Rectal smooth muscle tissue (tissue), 1 donor: Measurements from ENCODE around the gene LTBP3.
"Not testable (repeated sequence)": the region's sequence is repeated elsewhere in the genome, so short reads cannot be mapped to it uniquely, and the experiment has no call there.

Experiments
- H3K27ac ChIP-seq: one replicate; pipeline ENCODE4 v1.7.0; 2013; ENCODE audit warnings: low read depth, low read length, inconsistent platforms
- H3K27me3 ChIP-seq: one replicate; pipeline ENCODE4 v1.7.0; 2013; ENCODE audit warnings: low read length; ENCODE audit not compliant: control insufficient read depth, insufficient read depth
- H3K36me3 ChIP-seq: one replicate; pipeline ENCODE4 v1.7.0; 2013; ENCODE audit warnings: low read length; ENCODE audit not compliant: control insufficient read depth, insufficient read depth
- H3K4me1 ChIP-seq: one replicate; pipeline ENCODE4 v1.7.0; 2013; ENCODE audit warnings: low read length; ENCODE audit not compliant: control insufficient read depth, insufficient read depth
- H3K4me3 ChIP-seq: one replicate; pipeline ENCODE4 v1.7.0; 2013; ENCODE audit warnings: low read length
- H3K9ac ChIP-seq: one replicate; pipeline ENCODE4 v1.7.0; 2013; ENCODE audit warnings: low read length

Gene LTBP3

GRCh38 chr11:65529475-65530156 lies 28.5 kb downstream of the LTBP3 start:
- Histone ChIP-seq H3K27me3 (no peaks in the 10 kb centered on the region), H3K4me1 (peaks cover 10% of the 10 kb centered on the region), H3K9ac (no peak overlapping the region), H3K36me3 (peaks cover 23% of the 10 kb centered on the region), H3K27ac (no peak overlapping the region), H3K4me3 (no peak overlapping the region)

GRCh38 chr11:65528819-65529350 lies 29.3 kb downstream of the LTBP3 start:
- Histone ChIP-seq H3K36me3 (peaks cover 23% of the 10 kb centered on the region), H3K9ac (no peak overlapping the region), H3K27ac (no peak overlapping the region), H3K27me3 (no peaks in the 10 kb centered on the region), H3K4me3 (no peak overlapping the region), H3K4me1 (peaks cover 16% of the 10 kb centered on the region)

GRCh38 chr11:65526744-65527143 lies 31.4 kb downstream of the LTBP3 start:
- Histone ChIP-seq H3K27ac (no peak overlapping the region), H3K4me3 (no peak overlapping the region), H3K36me3 (peaks cover 14% of the 10 kb centered on the region), H3K27me3 (no peaks in the 10 kb centered on the region), H3K4me1 (peaks cover 17% of the 10 kb centered on the region), H3K9ac (no peak overlapping the region)

- H3K4me1 ChIP-seq, result peaks cover 17% of the 10 kb centered on the region
- H3K27ac ChIP-seq, result peak overlapping the region; percentile 87
- peak overlapping the region; percentile 93 for H3K9ac ChIP-seq
- no peaks in the 10 kb centered on the region for H3K27me3 ChIP-seq
- H3K36me3 ChIP-seq, result peaks cover 12% of the 10 kb centered on the region
- peak overlapping the region; percentile 94 for H3K4me3 ChIP-seq
Measured at GRCh38 chr11:65525546-65526480, 32.3 kb downstream of the LTBP3 start.

- H3K9ac ChIP-seq, result peak within 1 kb of the TSS; percentile 93
- H3K36me3 ChIP-seq, result peaks cover 4% of the 10 kb centered on the region
- peak within 1 kb of the TSS; percentile 87 for H3K27ac ChIP-seq
- no peaks in the 10 kb centered on the region for H3K27me3 ChIP-seq
- peaks cover 17% of the 10 kb centered on the region for H3K4me1 ChIP-seq
- H3K4me3 ChIP-seq, result peak within 1 kb of the TSS; percentile 94
Measured at GRCh38 chr11:65524741-65525545, 33.2 kb downstream of the LTBP3 start, which contains the start of gene SCYL1. TSS of gene SCYL1 (plus strand) at chr11:65525083. CDS start at chr11:65525154, 71 bp downstream.

- Histone ChIP-seq H3K36me3 (peaks cover 4% of the 10 kb centered on the region), H3K9ac (no peak overlapping the region), H3K27ac (peak overlapping the region; percentile 75), H3K4me3 (peak overlapping the region; percentile 59), H3K4me1 (peaks cover 17% of the 10 kb centered on the region), H3K27me3 (no peaks in the 10 kb centered on the region)
Measured at GRCh38 chr11:65524014-65524740, 34.0 kb downstream of the LTBP3 start.

- not testable (repeated sequence) for H3K36me3 ChIP-seq, H3K9ac ChIP-seq, H3K4me3 ChIP-seq, H3K27me3 ChIP-seq
- Histone ChIP-seq H3K4me1 (peaks cover 17% of the 10 kb centered on the region), H3K27ac (peak overlapping the region; percentile 75)
Measured at GRCh38 chr11:65523631-65523968, 34.6 kb downstream of the LTBP3 start.

- not testable (repeated sequence) for H3K9ac ChIP-seq, H3K27ac ChIP-seq, H3K4me3 ChIP-seq, H3K27me3 ChIP-seq, H3K36me3 ChIP-seq
- H3K4me1 ChIP-seq, result peaks cover 17% of the 10 kb centered on the region
Measured at GRCh38 chr11:65522718-65523630, 35.2 kb downstream of the LTBP3 start.

GRCh38 chr11:65521777-65522521 lies 36.2 kb downstream of the LTBP3 start:
- not testable (repeated sequence) for H3K9ac ChIP-seq, H3K36me3 ChIP-seq, H3K4me3 ChIP-seq, H3K27me3 ChIP-seq, H3K27ac ChIP-seq
- H3K4me1 ChIP-seq, result peaks cover 17% of the 10 kb centered on the region

GRCh38 chr11:65518941-65519549 lies 39.1 kb downstream of the LTBP3 start:
- H3K9ac ChIP-seq, H3K27me3 ChIP-seq, H3K4me3 ChIP-seq, H3K27ac ChIP-seq, H3K4me1 ChIP-seq, H3K36me3 ChIP-seq: not testable (repeated sequence)
